Left renal cortex interstitium (tissue), 4 donors: ENCODE results near the gene ARHGAP45. TPM values are rescaled to one million over a fixed set of nuclear protein-coding genes. Genes with fewer than 3 reads are reported as not detected.

Experiments
- DNase-seq, 4 donors: peaks; one replicate each; pipeline ENCODE4 v3.0.0-alpha.2; 2013; ENCODE audit warnings: low read depth in 4 of 4, low spot score in 2 of 4, missing footprints in 1 of 4
- polyA plus RNA-seq, 4 donors: library from polyadenylated mRNA; unstranded; fragments of 120-200 nt; gene quantifications; one replicate each; pipeline ENCODE4 v1.2.1, GENCODE V29; 2013; ENCODE audit not compliant: insufficient read length in 4 of 4

The ARHGAP45 gene
- polyA plus RNA-seq, 4 donors = 9.4 to 14.9 (median 12.2) TPM

DNA sequence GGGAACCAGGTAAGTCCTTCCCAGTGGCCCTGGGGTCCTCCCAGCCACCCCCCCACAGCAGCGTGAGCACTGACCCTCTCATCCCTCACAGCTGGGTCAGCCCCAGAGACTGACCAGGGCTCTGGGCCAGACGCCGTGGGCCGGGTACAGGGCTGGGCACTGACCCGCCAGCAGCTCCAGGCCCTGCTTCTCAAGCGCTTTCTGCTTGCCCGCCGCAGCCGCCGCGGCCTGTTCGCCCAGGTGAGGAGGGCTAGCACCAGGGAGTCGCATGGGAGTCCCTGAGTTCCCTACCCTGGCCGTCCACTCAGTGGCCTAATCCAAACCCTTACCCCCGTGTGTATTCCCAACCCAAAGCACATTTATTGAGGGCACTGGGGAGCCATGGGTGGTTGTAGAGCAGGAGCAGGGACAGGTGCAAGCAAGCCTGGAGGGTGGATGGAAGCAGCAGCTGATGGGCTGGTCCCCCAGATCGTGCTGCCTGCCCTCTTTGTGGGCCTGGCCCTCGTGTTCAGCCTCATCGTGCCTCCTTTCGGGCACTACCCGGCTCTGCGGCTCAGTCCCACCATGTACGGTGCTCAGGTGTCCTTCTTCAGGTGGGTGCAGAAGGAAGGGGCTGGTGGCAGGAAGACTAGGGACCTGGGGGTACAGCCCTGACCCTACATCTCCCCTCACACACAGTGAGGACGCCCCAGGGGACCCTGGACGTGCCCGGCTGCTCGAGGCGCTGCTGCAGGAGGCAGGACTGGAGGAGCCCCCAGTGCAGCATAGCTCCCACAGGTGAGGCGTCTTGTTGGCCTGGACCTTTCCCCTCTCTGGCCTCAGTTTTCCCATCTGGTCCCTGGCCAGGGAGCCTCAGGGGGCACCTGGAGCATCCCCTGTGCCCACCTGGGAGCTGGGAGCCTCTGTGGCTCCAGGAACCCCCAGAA, 12.6 kb upstream of the ARHGAP45 start:
- DNase-seq = no peak

DNA sequence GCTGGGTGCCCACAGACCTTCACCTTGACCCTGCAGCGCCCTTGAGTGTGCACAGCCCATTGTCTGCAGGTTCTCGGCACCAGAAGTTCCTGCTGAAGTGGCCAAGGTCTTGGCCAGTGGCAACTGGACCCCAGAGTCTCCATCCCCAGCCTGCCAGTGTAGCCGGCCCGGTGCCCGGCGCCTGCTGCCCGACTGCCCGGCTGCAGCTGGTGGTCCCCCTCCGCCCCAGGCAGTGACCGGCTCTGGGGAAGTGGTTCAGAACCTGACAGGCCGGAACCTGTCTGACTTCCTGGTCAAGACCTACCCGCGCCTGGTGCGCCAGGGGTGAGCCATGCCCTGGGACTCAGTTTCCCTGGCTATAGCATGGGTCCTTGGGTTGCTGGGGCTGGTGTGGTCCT, 11.9 kb upstream of the ARHGAP45 start:
- no peak for DNase-seq

GRCh38 chr19:1055886-1056620, 10.9 kb upstream of the ARHGAP45 start:
- DNase-seq = no peak

GRCh38 chr19:1057176-1057855, 9.7 kb upstream of the ARHGAP45 start:
- peak in 1 of 4 donors; percentile 25 for DNase-seq

DNA sequence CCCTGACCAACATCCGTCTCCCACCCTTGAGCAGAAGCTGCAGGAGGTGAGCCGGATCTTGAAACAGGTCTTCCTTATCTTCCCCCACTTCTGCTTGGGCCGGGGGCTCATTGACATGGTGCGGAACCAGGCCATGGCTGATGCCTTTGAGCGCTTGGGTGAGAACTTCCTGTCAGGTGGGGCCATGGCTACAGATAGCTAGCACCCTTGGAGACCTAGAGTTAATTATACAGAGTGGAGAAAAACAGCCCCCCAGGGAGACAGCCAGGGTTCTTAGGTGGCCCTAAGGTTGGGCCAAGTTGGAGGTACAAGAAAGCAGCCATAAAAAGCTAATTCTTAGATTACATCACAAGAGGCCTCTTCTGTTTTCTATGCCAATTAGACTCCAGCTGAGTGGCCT, 8.9 kb upstream of the ARHGAP45 start:
- DNase-seq = no peak

GRCh38 chr19:1060689-1061088, 6.3 kb upstream of the ARHGAP45 start:
- DNase-seq = no peak

GRCh38 chr19:1061987-1062386, 5.0 kb upstream of the ARHGAP45 start:
- DNase-seq = no peak

DNA sequence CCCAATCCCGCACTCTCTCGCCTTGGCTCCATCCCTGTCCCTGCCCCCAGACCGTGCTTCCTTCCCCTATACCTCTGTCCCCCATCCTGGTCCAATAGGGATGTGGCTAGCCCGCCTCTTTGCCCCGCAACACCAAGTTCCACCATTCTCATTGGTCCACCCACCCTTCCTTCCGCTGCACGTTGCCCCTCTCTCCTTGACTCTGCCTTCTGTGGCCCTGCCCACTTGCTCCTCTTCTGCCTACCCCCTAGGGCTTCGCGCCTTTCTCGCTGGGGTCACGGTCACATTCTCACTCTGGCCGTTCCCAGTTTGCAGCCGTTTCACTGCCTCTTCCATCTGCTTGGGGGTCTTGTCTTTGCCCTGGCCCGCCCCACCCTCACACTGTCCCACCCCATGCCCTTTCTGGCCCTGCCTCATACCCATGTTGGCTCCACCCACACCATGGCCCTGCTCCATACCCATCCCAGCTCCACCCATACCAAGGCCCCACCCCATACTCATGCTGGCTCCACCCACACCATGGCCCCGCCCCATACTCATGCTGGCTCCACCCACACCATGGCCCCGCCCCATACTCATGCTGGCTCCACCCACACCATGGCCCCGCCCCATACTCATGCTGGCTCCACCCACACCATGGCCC, 4.5 kb upstream of the ARHGAP45 start:
- DNase-seq = no peak

GRCh38 chr19:1063030-1063908, 3.7 kb upstream of the ARHGAP45 start:
- no peak for DNase-seq

GRCh38 chr19:1063909-1064660, 2.9 kb upstream of the ARHGAP45 start:
- no peak for DNase-seq

DNA sequence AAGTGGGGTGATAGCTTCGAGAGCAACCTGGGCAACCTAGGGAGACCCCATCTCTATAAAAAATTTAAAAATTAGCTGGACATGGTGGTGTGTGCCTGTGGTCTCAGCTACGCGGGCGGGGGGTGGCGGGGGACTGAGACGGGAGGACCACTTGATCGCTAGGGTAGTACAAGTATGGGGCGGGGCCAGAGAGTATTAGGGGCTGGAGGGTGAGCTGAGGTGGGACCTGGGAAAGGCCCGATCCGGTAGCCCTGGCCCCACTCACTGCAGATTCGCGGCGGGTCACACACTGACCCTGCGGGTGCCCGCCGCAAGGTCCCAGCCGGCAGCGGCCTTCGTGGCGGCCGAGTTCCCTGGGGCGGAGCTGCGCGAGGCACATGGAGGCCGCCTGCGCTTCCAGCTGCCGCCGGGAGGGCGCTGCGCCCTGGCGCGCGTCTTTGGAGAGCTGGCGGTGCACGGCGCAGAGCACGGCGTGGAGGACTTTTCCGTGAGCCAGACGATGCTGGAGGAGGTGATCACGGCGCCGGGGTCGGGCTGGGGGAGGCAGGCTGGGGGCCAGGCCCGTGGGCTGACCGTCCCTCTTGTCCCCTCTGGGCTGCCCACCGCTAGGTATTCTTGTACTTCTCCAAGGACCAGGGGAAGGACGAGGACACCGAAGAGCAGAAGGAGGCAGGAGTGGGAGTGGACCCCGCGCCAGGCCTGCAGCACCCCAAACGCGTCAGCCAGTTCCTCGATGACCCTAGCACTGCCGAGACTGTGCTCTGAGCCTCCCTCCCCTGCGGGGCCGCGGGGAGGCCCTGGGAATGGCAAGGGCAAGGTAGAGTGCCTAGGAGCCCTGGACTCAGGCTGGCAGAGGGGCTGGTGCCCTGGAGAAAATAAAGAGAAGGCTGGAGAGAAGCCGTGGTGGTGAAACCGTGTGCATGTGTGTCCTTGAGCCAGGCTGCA, 2.0 kb upstream of the ARHGAP45 start:
- DNase-seq = peak in 1 of 4 donors; percentile 51

DNA sequence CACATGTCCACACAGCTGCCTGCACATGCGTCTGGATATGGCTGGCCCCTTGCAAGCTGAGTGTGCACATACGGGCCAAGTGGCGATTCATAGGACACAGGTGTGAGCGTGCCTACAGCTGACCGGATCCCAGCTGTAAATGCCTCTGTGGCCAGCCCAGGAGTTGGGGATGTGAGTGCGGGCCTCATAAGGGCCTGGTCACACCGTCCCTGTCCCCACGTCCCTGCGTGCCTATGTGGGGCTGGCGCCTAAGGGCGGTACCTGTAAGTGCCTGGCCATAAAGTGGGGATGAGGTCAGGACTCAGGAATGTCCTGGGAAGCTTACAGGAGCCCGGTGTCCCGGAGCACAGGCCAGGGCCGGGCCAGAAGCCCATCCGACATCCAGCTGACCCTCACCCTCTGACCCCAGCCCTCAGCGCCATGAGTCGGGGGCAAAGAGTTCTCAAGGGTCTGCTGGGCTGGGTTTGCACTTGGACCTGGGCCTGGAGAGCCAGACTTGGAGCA, 1.3 kb upstream of the ARHGAP45 start:
- DNase-seq = no peak

DNA sequence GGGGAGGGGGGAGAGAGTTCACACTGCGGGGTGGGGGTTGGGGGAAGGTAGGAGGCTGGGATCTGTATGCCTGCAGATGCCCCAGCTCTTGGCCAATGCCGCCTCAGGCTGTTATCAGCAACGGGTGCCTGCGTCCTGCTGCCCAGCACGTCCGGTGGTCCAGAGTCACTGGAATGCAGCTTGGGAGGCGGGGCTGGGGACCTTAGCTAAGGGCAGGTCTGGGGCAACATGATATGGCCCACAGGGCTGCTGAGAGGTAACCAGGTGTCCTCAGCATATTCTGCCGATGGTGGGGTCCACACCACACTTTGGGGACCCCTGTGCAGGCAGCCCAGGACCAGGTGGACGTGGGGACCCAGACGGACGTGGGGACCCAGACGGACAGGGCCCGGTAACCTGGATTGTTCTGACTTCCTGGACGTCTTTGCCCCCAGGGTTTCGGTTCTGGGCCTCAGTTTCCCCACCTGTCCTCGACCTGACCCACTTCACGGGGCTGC, 668 bp upstream of the ARHGAP45 start:
- no peak for DNase-seq

DNA sequence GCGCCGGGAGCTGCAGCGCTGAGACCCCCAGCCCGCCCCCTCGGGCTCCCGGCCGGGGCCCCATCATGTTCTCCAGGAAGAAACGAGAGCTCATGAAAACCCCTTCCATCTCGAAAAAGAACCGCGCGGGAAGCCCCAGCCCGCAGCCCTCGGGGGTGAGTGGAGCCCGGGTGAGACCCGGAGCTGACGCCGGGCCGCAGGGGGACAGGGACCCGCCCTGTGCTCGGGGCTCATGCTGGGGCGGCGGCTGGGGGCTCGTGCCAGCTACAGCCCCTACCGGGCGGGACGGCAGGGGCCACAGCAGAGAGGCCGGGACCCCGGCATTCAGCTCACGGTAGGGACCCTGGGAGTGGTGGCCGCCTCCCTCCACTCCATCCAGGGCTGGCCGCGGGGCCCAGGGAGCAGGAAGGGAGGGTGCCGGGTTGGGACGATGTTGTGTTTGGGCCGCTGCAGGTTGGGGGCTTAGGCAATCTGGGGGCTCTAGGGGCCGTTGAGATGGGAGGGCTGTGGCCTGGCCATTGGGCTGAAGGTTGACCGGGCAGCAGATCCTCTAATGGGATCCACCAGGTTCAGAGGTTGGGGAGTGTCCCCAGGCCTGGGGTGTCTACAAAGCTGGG, 482 bp downstream of the ARHGAP45 start:
- DNase-seq = no peak

DNA sequence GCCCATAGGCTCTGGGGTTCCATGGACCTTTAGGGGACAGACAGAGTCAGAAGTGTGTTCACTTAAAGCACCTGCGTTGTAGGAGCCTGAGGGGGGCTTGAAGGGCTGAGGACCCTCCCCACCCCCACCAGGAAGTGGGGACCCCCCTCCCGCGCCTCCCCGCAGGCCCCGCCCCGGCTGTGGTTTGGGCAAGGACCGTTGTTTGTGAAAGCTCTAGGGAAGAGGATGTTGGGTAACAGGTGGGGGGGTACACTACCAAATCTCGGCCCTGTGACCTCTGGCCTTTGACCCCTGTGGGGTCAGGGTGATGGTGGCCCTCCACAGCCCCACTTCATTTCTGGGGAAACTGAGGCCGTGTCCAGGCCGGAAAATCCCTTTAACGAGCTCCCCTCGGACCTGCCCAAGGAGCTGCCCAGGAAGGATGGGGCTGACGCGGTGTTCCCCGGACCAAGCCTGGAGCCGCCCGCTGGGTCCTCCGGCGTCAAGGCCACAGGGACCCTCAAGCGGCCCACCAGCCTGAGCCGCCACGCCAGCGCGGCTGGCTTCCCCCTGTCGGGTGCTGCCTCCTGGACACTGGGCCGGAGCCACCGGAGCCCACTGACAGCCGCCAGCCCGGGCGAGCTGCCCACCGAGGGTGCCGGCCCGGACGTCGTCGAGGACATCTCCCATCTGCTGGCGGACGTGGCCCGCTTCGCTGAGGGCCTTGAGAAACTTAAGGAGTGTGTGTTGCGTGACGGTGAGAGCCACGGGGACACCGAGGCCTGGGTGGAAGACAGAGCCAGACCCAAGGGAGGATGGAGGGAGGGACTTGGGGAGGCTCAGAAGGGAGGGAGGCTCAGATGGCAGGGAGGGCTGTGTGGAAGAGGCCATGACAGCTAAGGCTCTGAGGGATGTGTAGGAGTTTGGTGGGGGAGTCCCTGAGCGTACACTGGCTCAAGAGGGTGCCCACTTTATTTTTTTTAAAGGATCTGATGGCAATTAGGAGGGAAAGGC, 1.3 kb downstream of the ARHGAP45 start:
- DNase-seq = no peak
